ENCODE data around the gene DHRS3. TPM values are rescaled to one million over a fixed set of nuclear protein-coding genes. Genes with fewer than 3 reads are reported as not detected.

Gene DHRS3
- total RNA-seq, 2 donors from 2014 or later: 81.7 to 104 TPM

- Histone ChIP-seq H3K36me3 (replicated peaks in 1 of 2; ENCODE audit: insufficient read depth in 1 of 2, low read depth in 2 of 2) (no peaks in the 10 kb centered on the region), H3K27me3 (no peaks in the 10 kb centered on the region), H3K27ac (no peak overlapping the region), H3K9me3 (no peaks in the 10 kb centered on the region), H3K4me1 (peaks cover 25% of the 10 kb centered on the region), H3K4me3 (no peak overlapping the region)
- ATAC-seq: no peak
- no peak for TF ChIP-seq POLR2A (IDR thresholded peaks at IDR 0.05)
- no peak for TF ChIP-seq CTCF (IDR thresholded peaks at IDR 0.05)
- 94 to 96% methylated on average over 8 to 11 of the region's 14 CpGs for WGBS, 2 donors
- DNase-seq: no peak
- intact Hi-C loops (cut with DNase I): no loop called here
Measured at GRCh38 chr1:12548279-12548972, 69.6 kb downstream of the DHRS3 start.

- intact Hi-C loops (cut with DNase I): no loop called here
- DNase-seq (no peak), ATAC-seq (no peak)
- Histone ChIP-seq H3K4me3 (no peak overlapping the region), H3K9me3 (no peaks in the 10 kb centered on the region), H3K27me3 (no peaks in the 10 kb centered on the region), H3K36me3 (replicated peaks in 1 of 2; ENCODE audit: insufficient read depth in 1 of 2, low read depth in 2 of 2) (no peaks in the 10 kb centered on the region), H3K4me1 (peaks cover 25% of the 10 kb centered on the region), H3K27ac (no peak overlapping the region)
- WGBS, 2 donors: 90 to 93% methylated on average over 19 to 20 of the region's 20 CpGs
- TF ChIP-seq CTCF (IDR thresholded peaks at IDR 0.05): no peak
- no peak for TF ChIP-seq POLR2A (IDR thresholded peaks at IDR 0.05)
Measured at GRCh38 chr1:12547586-12548225, 70.3 kb downstream of the DHRS3 start.

GRCh38 chr1:12546771-12547585 lies 71.0 kb downstream of the DHRS3 start:
- no peaks in the 10 kb centered on the region for H3K36me3 ChIP-seq (replicated peaks in 1 of 2; ENCODE audit: insufficient read depth in 1 of 2, low read depth in 2 of 2)
- 71 to 84% methylated on average over 13 to 17 of the region's 17 CpGs for WGBS, 2 donors
- peaks cover 25% of the 10 kb centered on the region for H3K4me1 ChIP-seq
- ATAC-seq: no peak
- H3K27me3 ChIP-seq: no peaks in the 10 kb centered on the region
- no peak overlapping the region for H3K27ac ChIP-seq
- no peaks in the 10 kb centered on the region for H3K9me3 ChIP-seq
- no peak for TF ChIP-seq CTCF (IDR thresholded peaks at IDR 0.05)
- DNase-seq: no peak
- intact Hi-C loops (cut with DNase I): no loop called here
- no peak overlapping the region for H3K4me3 ChIP-seq

- Histone ChIP-seq H3K4me1 (peaks cover 29% of the 10 kb centered on the region), H3K9me3 (no peaks in the 10 kb centered on the region), H3K27me3 (no peaks in the 10 kb centered on the region), H3K27ac (peak overlapping the region in 1 of 4 donors; percentile 7), H3K36me3 (replicated peaks in 1 of 2; ENCODE audit: insufficient read depth in 1 of 2, low read depth in 2 of 2) (no peaks in the 10 kb centered on the region), H3K4me3 (no peak overlapping the region)
- TF ChIP-seq POLR2A (IDR thresholded peaks at IDR 0.05) (no peak), CTCF (IDR thresholded peaks at IDR 0.05) (no peak)
- intact Hi-C loops (cut with DNase I): no loop called here
- ATAC-seq (peak; percentile 33), DNase-seq (peak in 1 of 4 donors; percentile 32)
- WGBS, 2 donors: 47 to 48% methylated on average over 8 of the region's 8 CpGs
Measured at GRCh38 chr1:12544992-12545391, 73.0 kb downstream of the DHRS3 start.

Measured in body of pancreas (tissue), 4 donors.